B cell (primary cell): ENCODE measurements around the gene PAPSS1. TPM values are rescaled to one million over a fixed set of nuclear protein-coding genes. Genes with fewer than 3 reads are reported as not detected.

ENCODE experiments used
- ATAC-seq: fragments of 200-7000 bp; cut with Tn5 transposase; one replicate; pipeline ENCODE4 v1.10.0; 2021; ENCODE audit warnings: low read depth, mild to moderate bottlenecking, moderate number of reproducible peaks, moderate library complexity
- CTCF ChIA-PET: fragments of 350-600 bp; sonication (Branson Sonifier 250); formaldehyde crosslinking; loops from one replicate; lab custom pipeline; 2021; ENCODE audit warnings: antibody characterized with exemption, inconsistent platforms; lab: Charles Lee
- POLR2A ChIA-PET: fragments of 350-600 bp; sonication (Branson Sonifier 250); formaldehyde crosslinking; loops from one replicate; lab custom pipeline; 2021; ENCODE audit warnings: antibody characterized with exemption; lab: Charles Lee
- DNase-seq: peaks from one replicate; pipeline ENCODE4 v3.0.0; 2013
- H2AFZ ChIP-seq: 2 replicates; pipeline ENCODE4 v1.6.1; 2012; ENCODE audit warnings: mild to moderate bottlenecking, low read depth, low read length; ENCODE audit not compliant: insufficient read depth, poor library complexity, severe bottlenecking
- H3K27ac ChIP-seq, 2 donors: 1 replicate in 1 of 2; 2 replicates in 1 of 2; pipeline ENCODE4 v1.5.1; 2012 to 2013; ENCODE audit warnings: low read length in 2 of 2, mild to moderate bottlenecking in 2 of 2, moderate library complexity in 1 of 2
- H3K27me3 ChIP-seq, 4 experiments: fragments of 200-600 bp in 1 of 4; sonication (generic) in 1 of 4; replicated peaks in 1 of 4; 1 replicate in 2 of 4; 2 replicates in 2 of 4; pipeline versions ENCODE4 v1.6.1 to v1.7.0; 2013 to 2016; ENCODE audit warnings: low read length in 3 of 4, mild to moderate bottlenecking in 2 of 4, mixed read lengths in 1 of 4, moderate library complexity in 1 of 4; ENCODE audit not compliant: insufficient read depth in 4 of 4, control insufficient read depth in 3 of 4; ENCODE audit errors: control extremely low read depth in 1 of 4
- H3K36me3 ChIP-seq, 2 experiments: replicated peaks in 1 of 2; 1 replicate in 1 of 2; 2 replicates in 1 of 2; pipeline versions ENCODE4 v1.6.1 to v1.7.1; 2013; ENCODE audit warnings: low read length in 1 of 2; ENCODE audit not compliant: insufficient read depth in 2 of 2, control insufficient read depth in 1 of 2; ENCODE audit errors: control extremely low read depth in 1 of 2, extremely low read depth in 1 of 2
- H3K4me1 ChIP-seq, 2 donors: fragments of 200-600 bp in 1 of 2; sonication (generic) in 1 of 2; 1 replicate in 1 of 2; 2 replicates in 1 of 2; pipeline versions ENCODE4 v1.5.1 to v1.6.1; 2013 to 2017; ENCODE audit warnings: low read length in 2 of 2; ENCODE audit not compliant: control insufficient read depth in 2 of 2, insufficient read depth in 2 of 2
- H3K4me2 ChIP-seq: replicated peaks from 2 replicates; pipeline ENCODE3; 2012; ENCODE audit warnings: mild to moderate bottlenecking, low read depth, low read length; ENCODE audit not compliant: poor library complexity, severe bottlenecking
- H3K4me3 ChIP-seq, 5 experiments: fragments of 200-600 bp in 1 of 5; sonication (generic) in 1 of 5; 1 replicate in 3 of 5; 2 replicates in 2 of 5; pipeline versions ENCODE4 v1.5.1 to v1.7.0; 2011 to 2016; ENCODE audit warnings: low read length in 4 of 5, mild to moderate bottlenecking in 4 of 5, low read depth in 2 of 5, control low read depth in 1 of 5, moderate library complexity in 1 of 5; ENCODE audit not compliant: insufficient read depth in 1 of 5; ENCODE audit errors: control extremely low read depth in 1 of 5, extremely low read depth in 1 of 5
- H3K79me2 ChIP-seq: fragments of 200-600 bp; sonication (generic); one replicate; pipeline ENCODE4 v1.6.0; 2016; ENCODE audit warnings: low read length; ENCODE audit not compliant: control insufficient read depth, insufficient read depth
- H3K9ac ChIP-seq: fragments of 200-600 bp; sonication (generic); 2 replicates; pipeline ENCODE4 v1.6.1; 2017; ENCODE audit warnings: mild to moderate bottlenecking, low read length, moderate library complexity
- H3K9me3 ChIP-seq, 3 donors: one replicate each; pipeline versions ENCODE4 v1.6.1 to v1.7.1; 2013; ENCODE audit warnings: low read length in 2 of 3; ENCODE audit not compliant: control insufficient read depth in 2 of 3, insufficient read depth in 1 of 3; ENCODE audit errors: control extremely low read depth in 1 of 3
- H4K20me1 ChIP-seq: 2 replicates; pipeline ENCODE4 v1.6.0; 2012; ENCODE audit warnings: mild to moderate bottlenecking, low read length; ENCODE audit not compliant: insufficient read depth, control insufficient read depth, poor library complexity, severe bottlenecking
- H3K27ac Mint-ChIP-seq: one replicate; pipeline ENCODE4 v1.8.0; 2021; ENCODE audit warnings: mixed read lengths
- H3K27me3 Mint-ChIP-seq: one replicate; pipeline ENCODE4 v1.8.0; 2021; ENCODE audit warnings: mixed read lengths
- H3K4me1 Mint-ChIP-seq: one replicate; pipeline ENCODE4 v1.8.0; 2021; ENCODE audit warnings: mixed read lengths
- H3K4me3 Mint-ChIP-seq: one replicate; pipeline ENCODE4 v1.8.0; 2021; ENCODE audit warnings: mixed read lengths
- H3K9me3 Mint-ChIP-seq: one replicate; pipeline ENCODE4 v1.8.0; 2022; ENCODE audit warnings: mixed read lengths; ENCODE audit not compliant: insufficient read depth
- CTCF ChIP-seq: fragments of 200-600 bp; IDR thresholded peaks from one replicate; pipeline ENCODE4 v1.8.0; 2022; ENCODE audit warnings: antibody characterized with exemption, mild to moderate bottlenecking
- EZH2 ChIP-seq: IDR thresholded peaks from 2 replicates; pipeline ENCODE4 v1.6.1; 2012; ENCODE audit warnings: borderline replicate concordance, low read depth, mild to moderate bottlenecking, moderate library complexity, low read length; ENCODE audit not compliant: insufficient read depth, poor library complexity, severe bottlenecking
- WGBS: methylation state at CpG from one replicate; pipeline ENCODE4 v1.1.5; 2013; ENCODE audit warnings: missing lambda C conversion rate; ENCODE audit not compliant: insufficient coverage; 5-methylcytosine and 5-hydroxymethylcytosine counted together
- intact Hi-C: fragments of 100-400 bp; cut with micrococcal nuclease; formaldehyde crosslinking; loops from one replicate; pipeline ENCODE4 v1.10.0; 2022
- polyA plus RNA-seq: library from polyadenylated mRNA; depleted of rRNA; stranded (reverse); fragments of >200 nt; gene quantifications from 2 replicates; pipeline ENCODE4 v1.2.3, GENCODE V29; 2012
- total RNA-seq, 2 donors: library from RNA; stranded (reverse); fragments of 120-200 nt in 1 of 2; gene quantifications; 1 replicate in 1 of 2; 2 replicates in 1 of 2; pipeline versions ENCODE4 v1.2.3 to v1.2.4, GENCODE V29; 2013 to 2022

PAPSS1 gene
- total and polyA plus RNA-seq, 2 donors (not counting 1 experiment from before 2014, with no cell fraction given) = 21.4 to 33.9 TPM

GRCh38 chr4:107743532-107743931 is 23.5 kb upstream of the PAPSS1 start:
- Mint-ChIP-seq H3K4me1 (no peaks in the 10 kb centered on the region), H3K27me3 (peaks cover 13% of the 10 kb centered on the region), H3K4me3 (no peak overlapping the region), H3K9me3 (no peaks in the 10 kb centered on the region), H3K27ac (no peak overlapping the region)
- intact Hi-C loops = no loop called here
- WGBS = no CpG with 5 or more reads among the region's 1 CpG
- H3K27ac ChIP-seq = no peak overlapping the region
- no peak overlapping the region for H2AFZ ChIP-seq
- ATAC-seq = no peak
- no peaks in the 10 kb centered on the region for H3K36me3 ChIP-seq
- no peaks in the 10 kb centered on the region for H4K20me1 ChIP-seq
- no peak overlapping the region for H3K4me3 ChIP-seq
- no peaks in the 10 kb centered on the region for H3K9me3 ChIP-seq
- POLR2A ChIA-PET = no interaction called here
- no peak for DNase-seq
- no peaks in the 10 kb centered on the region for H3K79me2 ChIP-seq
- peaks cover 0 to 14% (median 3%) of the 10 kb centered on the region in 4 experiments for H3K27me3 ChIP-seq
- CTCF ChIA-PET = no interaction called here
- H3K4me2 ChIP-seq = no peak overlapping the region
- no peaks in the 10 kb centered on the region for H3K4me1 ChIP-seq
- no peak overlapping the region for H3K9ac ChIP-seq
- TF ChIP-seq EZH2 (no peak), CTCF (no peak)

GRCh38 chr4:107742791-107743190 is 22.8 kb upstream of the PAPSS1 start:
- TF ChIP-seq EZH2 = no peak
- TF ChIP-seq CTCF = no peak
- Histone ChIP-seq H4K20me1 (no peaks in the 10 kb centered on the region), H3K36me3 (no peaks in the 10 kb centered on the region), H3K27ac (no peak overlapping the region), H3K27me3 (peaks cover 0 to 14% (median 2%) of the 10 kb centered on the region in 4 experiments), H3K9me3 (no peaks in the 10 kb centered on the region), H2AFZ (no peak overlapping the region), H3K79me2 (no peaks in the 10 kb centered on the region), H3K4me2 (no peak overlapping the region), H3K9ac (no peak overlapping the region), H3K4me3 (no peak overlapping the region), H3K4me1 (no peaks in the 10 kb centered on the region)
- ATAC-seq = no peak
- no CpG with 5 or more reads among the region's 1 CpG for WGBS
- no peak for DNase-seq
- H3K27me3 Mint-ChIP-seq = peaks cover 9% of the 10 kb centered on the region
- no peak overlapping the region for H3K27ac Mint-ChIP-seq
- intact Hi-C loops = no loop called here
- ChIA-PET POLR2A (no interaction called here), CTCF (no interaction called here)
- H3K9me3 Mint-ChIP-seq = no peaks in the 10 kb centered on the region
- no peak overlapping the region for H3K4me3 Mint-ChIP-seq
- no peaks in the 10 kb centered on the region for H3K4me1 Mint-ChIP-seq
